ENCODE measurements around the gene PPP1R1C. TPM values are rescaled to one million over a fixed set of nuclear protein-coding genes. Genes with fewer than 3 reads are reported as not detected.

Gene PPP1R1C
- total RNA-seq, 1 donor from 2014 or later: 1.7 TPM

- peaks cover 7% of the 10 kb centered on the region for H3K9me3 Mint-ChIP-seq
- H3K4me1 Mint-ChIP-seq: no peaks in the 10 kb centered on the region
- H3K27me3 Mint-ChIP-seq (ENCODE audit: low read depth): no peaks in the 10 kb centered on the region
- H3K36me3 Mint-ChIP-seq (ENCODE audit: low read depth): peaks cover 2% of the 10 kb centered on the region
- H3K27ac Mint-ChIP-seq (ENCODE audit: unreplicated experiment): no peak overlapping the region
- no peak for DNase-seq (ENCODE audit: low read depth, low spot score)
- no peak overlapping the region for H3K4me3 Mint-ChIP-seq
- no peak for TF ChIP-seq CTCF (conservative IDR thresholded peaks at IDR 0.05)
Measured at GRCh38 chr2:182043021-182043420, 57.4 kb downstream of the PPP1R1C start.

GRCh38 chr2:182043861-182044260, 58.2 kb downstream of the PPP1R1C start:
- H3K27ac Mint-ChIP-seq (ENCODE audit: unreplicated experiment): no peak overlapping the region
- no peak for TF ChIP-seq CTCF (conservative IDR thresholded peaks at IDR 0.05)
- H3K27me3 Mint-ChIP-seq (ENCODE audit: low read depth): no peaks in the 10 kb centered on the region
- no peak for DNase-seq (ENCODE audit: low read depth, low spot score)
- peaks cover 3% of the 10 kb centered on the region for H3K9me3 Mint-ChIP-seq
- H3K36me3 Mint-ChIP-seq (ENCODE audit: low read depth): peaks cover 2% of the 10 kb centered on the region
- H3K4me1 Mint-ChIP-seq: no peaks in the 10 kb centered on the region
- no peak overlapping the region for H3K4me3 Mint-ChIP-seq

- H3K36me3 Mint-ChIP-seq (ENCODE audit: low read depth): peaks cover 2% of the 10 kb centered on the region
- no peaks in the 10 kb centered on the region for H3K4me1 Mint-ChIP-seq
- H3K9me3 Mint-ChIP-seq: no peaks in the 10 kb centered on the region
- H3K27me3 Mint-ChIP-seq (ENCODE audit: low read depth): no peaks in the 10 kb centered on the region
- H3K4me3 Mint-ChIP-seq: no peak overlapping the region
- no peak overlapping the region for H3K27ac Mint-ChIP-seq (ENCODE audit: unreplicated experiment)
- no peak for DNase-seq (ENCODE audit: low read depth, low spot score)
- TF ChIP-seq CTCF (conservative IDR thresholded peaks at IDR 0.05): no peak
Measured at GRCh38 chr2:182047544-182047943, 61.9 kb downstream of the PPP1R1C start.

- TF ChIP-seq CTCF (conservative IDR thresholded peaks at IDR 0.05): no peak
- Mint-ChIP-seq H3K36me3 (ENCODE audit: low read depth) (peaks cover 2% of the 10 kb centered on the region), H3K9me3 (no peaks in the 10 kb centered on the region), H3K27ac (ENCODE audit: unreplicated experiment) (no peak overlapping the region), H3K27me3 (ENCODE audit: low read depth) (no peaks in the 10 kb centered on the region), H3K4me1 (no peaks in the 10 kb centered on the region), H3K4me3 (no peak overlapping the region)
- no peak for DNase-seq (ENCODE audit: low read depth, low spot score)
Measured at GRCh38 chr2:182048088-182048487, 62.4 kb downstream of the PPP1R1C start.

GRCh38 chr2:182048621-182049020, 63.0 kb downstream of the PPP1R1C start:
- Mint-ChIP-seq H3K4me1 (no peaks in the 10 kb centered on the region), H3K4me3 (no peak overlapping the region), H3K9me3 (no peaks in the 10 kb centered on the region), H3K27me3 (ENCODE audit: low read depth) (no peaks in the 10 kb centered on the region), H3K27ac (ENCODE audit: unreplicated experiment) (no peak overlapping the region), H3K36me3 (ENCODE audit: low read depth) (peaks cover 2% of the 10 kb centered on the region)
- no peak for DNase-seq (ENCODE audit: low read depth, low spot score)
- TF ChIP-seq CTCF (conservative IDR thresholded peaks at IDR 0.05): no peak
